Stimulated activated naive CD8-positive, alpha-beta T cell treated with anti-CD3 and anti-CD28 coated beads, Interleukin-15, Interleukin-2, amounts not matched to agents 100 ng/mL and 50 ng/mL, for 24 hours (primary cell): ENCODE results near the gene PIAS1.
"Not testable (repeated sequence)": the region's sequence is repeated elsewhere in the genome, so short reads cannot be mapped to it uniquely, and the experiment has no call there.

ENCODE experiments used
- H3K27ac Mint-ChIP-seq: one replicate; pipeline ENCODE4 v1.8.0; 2021; ENCODE audit warnings: mild to moderate bottlenecking, mixed read lengths
- H3K27me3 Mint-ChIP-seq: one replicate; pipeline ENCODE4 v1.8.0; 2021; ENCODE audit warnings: mixed read lengths
- H3K36me3 Mint-ChIP-seq: one replicate; pipeline ENCODE4 v1.8.0; 2021; ENCODE audit warnings: low read depth, mixed read lengths
- H3K4me1 Mint-ChIP-seq: one replicate; pipeline ENCODE4 v1.8.0; 2021; ENCODE audit warnings: low read depth, mixed read lengths
- H3K4me3 Mint-ChIP-seq: one replicate; pipeline ENCODE4 v1.8.0; 2021; ENCODE audit warnings: mild to moderate bottlenecking, mixed read lengths
- H3K9me3 Mint-ChIP-seq: one replicate; pipeline ENCODE4 v1.8.0; 2021; ENCODE audit warnings: mixed read lengths

Gene PIAS1

GRCh38 chr15:68221530-68222431 lies 167.7 kb downstream of the PIAS1 start:
- Mint-ChIP-seq H3K36me3 (peaks cover 49% of the 10 kb centered on the region), H3K4me1 (peaks cover 20% of the 10 kb centered on the region)
- not testable (repeated sequence) for H3K27ac Mint-ChIP-seq, H3K27me3 Mint-ChIP-seq, H3K4me3 Mint-ChIP-seq, H3K9me3 Mint-ChIP-seq

GRCh38 chr15:68222432-68222743 lies 168.3 kb downstream of the PIAS1 start:
- peaks cover 25% of the 10 kb centered on the region for H3K4me1 Mint-ChIP-seq
- not testable (repeated sequence) for H3K4me3 Mint-ChIP-seq, H3K27ac Mint-ChIP-seq, H3K27me3 Mint-ChIP-seq, H3K9me3 Mint-ChIP-seq
- peaks cover 45% of the 10 kb centered on the region for H3K36me3 Mint-ChIP-seq

- peaks cover 33% of the 10 kb centered on the region for H3K4me1 Mint-ChIP-seq
- no peaks in the 10 kb centered on the region for H3K27me3 Mint-ChIP-seq
- H3K4me3 Mint-ChIP-seq = no peak overlapping the region
Observed at GRCh38 chr15:68223171-68223570, 169.1 kb downstream of the PIAS1 start.

GRCh38 chr15:68224108-68224507 lies 170.0 kb downstream of the PIAS1 start:
- Mint-ChIP-seq H3K27ac (no peak overlapping the region), H3K36me3 (peaks cover 36% of the 10 kb centered on the region), H3K9me3 (no peaks in the 10 kb centered on the region), H3K4me1 (peaks cover 39% of the 10 kb centered on the region), H3K27me3 (no peaks in the 10 kb centered on the region), H3K4me3 (no peak overlapping the region)

More at GRCh38 chr15:68223171-68223570, 169.1 kb downstream of the PIAS1 start:
- peaks cover 38% of the 10 kb centered on the region for H3K36me3 Mint-ChIP-seq
- peak overlapping the region; percentile 68 for H3K27ac Mint-ChIP-seq
- H3K9me3 Mint-ChIP-seq = no peaks in the 10 kb centered on the region

GRCh38 chr15:68224546-68225250 lies 170.6 kb downstream of the PIAS1 start:
- Mint-ChIP-seq H3K4me3 (no peak overlapping the region), H3K27ac (no peak overlapping the region), H3K4me1 (peaks cover 39% of the 10 kb centered on the region)

GRCh38 chr15:68225442-68225841 lies 171.3 kb downstream of the PIAS1 start:
- Mint-ChIP-seq H3K36me3 (peaks cover 29% of the 10 kb centered on the region), H3K4me1 (peaks cover 45% of the 10 kb centered on the region)
- not testable (repeated sequence) for H3K4me3 Mint-ChIP-seq, H3K27ac Mint-ChIP-seq, H3K9me3 Mint-ChIP-seq, H3K27me3 Mint-ChIP-seq

More at GRCh38 chr15:68224546-68225250, 170.6 kb downstream of the PIAS1 start:
- no peaks in the 10 kb centered on the region for H3K27me3 Mint-ChIP-seq
- no peaks in the 10 kb centered on the region for H3K9me3 Mint-ChIP-seq
- H3K36me3 Mint-ChIP-seq = peaks cover 36% of the 10 kb centered on the region

GRCh38 chr15:68227643-68228142 lies 173.6 kb downstream of the PIAS1 start:
- Mint-ChIP-seq H3K4me3 (peak overlapping the region; percentile 96), H3K4me1 (peaks cover 54% of the 10 kb centered on the region), H3K36me3 (peaks cover 24% of the 10 kb centered on the region), H3K27me3 (no peaks in the 10 kb centered on the region), H3K9me3 (no peaks in the 10 kb centered on the region), H3K27ac (peak overlapping the region; percentile 91)

GRCh38 chr15:68228143-68228970 lies 174.2 kb downstream of the PIAS1 start:
- Mint-ChIP-seq H3K36me3 (peaks cover 18% of the 10 kb centered on the region), H3K4me3 (peak overlapping the region; percentile 96), H3K9me3 (no peaks in the 10 kb centered on the region), H3K27me3 (no peaks in the 10 kb centered on the region), H3K27ac (peak overlapping the region; percentile 91), H3K4me1 (peaks cover 50% of the 10 kb centered on the region)

GRCh38 chr15:68228971-68229385 lies 174.9 kb downstream of the PIAS1 start:
- Mint-ChIP-seq H3K27ac (peak overlapping the region; percentile 91), H3K4me3 (peak overlapping the region; percentile 96), H3K36me3 (peaks cover 17% of the 10 kb centered on the region), H3K4me1 (peaks cover 50% of the 10 kb centered on the region), H3K27me3 (no peaks in the 10 kb centered on the region), H3K9me3 (no peaks in the 10 kb centered on the region)

- Mint-ChIP-seq H3K36me3 (peaks cover 17% of the 10 kb centered on the region), H3K4me1 (peaks cover 49% of the 10 kb centered on the region), H3K4me3 (peak within 1 kb of the TSS; percentile 96), H3K27ac (peak within 1 kb of the TSS; percentile 98), H3K27me3 (no peaks in the 10 kb centered on the region), H3K9me3 (no peaks in the 10 kb centered on the region)
Observed at GRCh38 chr15:68229386-68230156, 175.5 kb downstream of the PIAS1 start, which contains the start of gene CLN6. Gene CLN6, minus strand, starts transcription at chr15:68229728. Its CDS starts 144 bp downstream, at chr15:68229584.

- Mint-ChIP-seq H3K4me3 (peak overlapping the region; percentile 90), H3K27me3 (no peaks in the 10 kb centered on the region), H3K27ac (peak overlapping the region; percentile 98), H3K36me3 (peaks cover 12% of the 10 kb centered on the region), H3K4me1 (peaks cover 41% of the 10 kb centered on the region), H3K9me3 (no peaks in the 10 kb centered on the region)
Observed at GRCh38 chr15:68230157-68231100, 176.3 kb downstream of the PIAS1 start.

- H3K4me1 Mint-ChIP-seq = peaks cover 39% of the 10 kb centered on the region
- no peaks in the 10 kb centered on the region for H3K27me3 Mint-ChIP-seq
- peak overlapping the region; percentile 90 for H3K4me3 Mint-ChIP-seq
Observed at GRCh38 chr15:68231102-68231818, 177.1 kb downstream of the PIAS1 start.

More at GRCh38 chr15:68231102-68231818, 177.1 kb downstream of the PIAS1 start:
- Mint-ChIP-seq H3K27ac (peak overlapping the region; percentile 83), H3K36me3 (peaks cover 12% of the 10 kb centered on the region), H3K9me3 (no peaks in the 10 kb centered on the region)
